ENCODE data around the gene RNF151.
A peak's percentile ranks its signal among the peaks of the same experiment; 100 is the strongest.

DNA sequence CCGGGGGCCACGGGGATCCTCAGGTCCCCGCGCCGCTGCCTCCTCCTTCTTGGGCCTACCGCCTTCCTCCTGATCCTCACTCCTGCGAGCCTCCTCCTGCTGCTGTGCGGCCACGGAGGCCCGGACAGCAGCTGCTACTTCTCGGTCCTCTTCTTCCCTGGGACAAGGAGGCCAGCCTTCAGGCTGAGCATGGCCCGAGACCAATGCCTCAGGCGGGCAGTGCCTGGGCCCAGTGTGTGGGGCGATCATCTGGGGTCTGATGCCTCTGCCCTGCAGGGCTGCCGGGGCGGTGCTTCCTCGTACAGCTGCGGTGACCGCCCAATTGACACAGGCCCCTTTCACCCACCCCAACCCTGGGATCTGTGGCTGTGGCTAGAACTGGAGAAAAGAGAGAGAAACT lies 34.4 kb downstream of the RNF151 start:
- TF ChIP-seq, protein P1, sequence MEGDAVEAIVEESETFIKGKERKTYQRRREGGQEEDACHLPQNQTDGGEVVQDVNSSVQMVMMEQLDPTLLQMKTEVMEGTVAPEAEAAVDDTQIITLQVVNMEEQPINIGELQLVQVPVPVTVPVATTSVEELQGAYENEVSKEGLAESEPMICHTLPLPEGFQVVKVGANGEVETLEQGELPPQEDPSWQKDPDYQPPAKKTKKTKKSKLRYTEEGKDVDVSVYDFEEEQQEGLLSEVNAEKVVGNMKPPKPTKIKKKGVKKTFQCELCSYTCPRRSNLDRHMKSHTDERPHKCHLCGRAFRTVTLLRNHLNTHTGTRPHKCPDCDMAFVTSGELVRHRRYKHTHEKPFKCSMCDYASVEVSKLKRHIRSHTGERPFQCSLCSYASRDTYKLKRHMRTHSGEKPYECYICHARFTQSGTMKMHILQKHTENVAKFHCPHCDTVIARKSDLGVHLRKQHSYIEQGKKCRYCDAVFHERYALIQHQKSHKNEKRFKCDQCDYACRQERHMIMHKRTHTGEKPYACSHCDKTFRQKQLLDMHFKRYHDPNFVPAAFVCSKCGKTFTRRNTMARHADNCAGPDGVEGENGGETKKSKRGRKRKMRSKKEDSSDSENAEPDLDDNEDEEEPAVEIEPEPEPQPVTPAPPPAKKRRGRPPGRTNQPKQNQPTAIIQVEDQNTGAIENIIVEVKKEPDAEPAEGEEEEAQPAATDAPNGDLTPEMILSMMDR (IDR thresholded peaks at IDR 0.05 in 8 of 11, conservative IDR thresholded peaks at IDR 0.05 in 3 of 11) = no peak
- TF ChIP-seq POLR2A (IDR thresholded peaks at IDR 0.05) (no peak), POLR2AphosphoS5 (IDR thresholded peaks at IDR 0.05) (peak in 1 of 3 donors; percentile 6)

All from spleen (tissue), 7 donors.